Pancreas (tissue), 10 donors: Measurements from ENCODE around the gene TRIM41. TPM values are rescaled to one million over a fixed set of nuclear protein-coding genes. Genes with fewer than 3 reads are reported as not detected.
"Not testable (repeated sequence)": the region's sequence is repeated elsewhere in the genome, so short reads cannot be mapped to it uniquely, and the experiment has no call there.

Experiments
- ATAC-seq, 4 donors: fragments of 200-7000 bp; cut with Tn5 transposase; one replicate each; pipeline versions ENCODE4 v1.8.0 to v1.9.1; 2020; ENCODE audit warnings: mild to moderate bottlenecking in 4 of 4, moderate library complexity in 4 of 4
- DNase-seq, 6 donors: peaks; one replicate each; pipeline ENCODE4 v3.0.0-alpha.2; 2020
- FAIRE-seq: peaks from 2 replicates; lab custom pipeline; 2012; peaks lifted over from hg19 to GRCh38; lab: Jason Lieb, UNC
- H3K27ac ChIP-seq, 4 donors: fragments of 200-600 bp; sonication (generic); 1 replicate in 3 of 4; 2 replicates in 1 of 4; pipeline versions ENCODE4 v1.5.0 to v1.8.0; 2020
- H3K27me3 ChIP-seq, 4 donors: fragments of 200-600 bp; one replicate each; pipeline ENCODE4 v1.8.0; 2021
- H3K36me3 ChIP-seq, 3 donors: fragments of 200-600 bp; sonication (generic) in 1 of 3; one replicate each; pipeline versions ENCODE4 v1.5.0 to v1.8.0; 2020 to 2021
- H3K4me1 ChIP-seq, 3 donors: fragments of 200-600 bp; one replicate each; pipeline ENCODE4 v1.8.0; 2021
- H3K4me3 ChIP-seq, 4 donors: fragments of 200-600 bp; sonication (generic) in 2 of 4; one replicate each; pipeline versions ENCODE4 v1.5.0 to v1.8.0; 2020 to 2021
- H3K9me3 ChIP-seq, 4 donors: fragments of 200-600 bp; one replicate each; pipeline ENCODE4 v1.8.0; 2021
- WGBS, 2 donors: extraction: QIAGEN DNeasy Blood & Tissue Kit; methylation state at CpG; one replicate each; pipeline ENCODE4 v1.1.7; 2013; 5-methylcytosine and 5-hydroxymethylcytosine counted together
- intact Hi-C, 3 donors: fragments of 100-400 bp; cut with DNase I; formaldehyde crosslinking; loops; one replicate each; pipeline versions ENCODE4 v1.11.1 to v1.14.2; 2022
- polyA plus RNA-seq, 2 donors: library from polyadenylated mRNA; stranded (reverse); fragments of 200-250 nt; gene quantifications; one replicate each; pipeline ENCODE4 v1.2.3, GENCODE V29; 2013
- total RNA-seq, 6 donors: library from RNA; stranded (reverse); fragmentation: NEBNext Ultra II Directional in 4 of 6; extraction: Animal tissue kit (Norgen Biotek cat#: 25700) in 4 of 6; gene quantifications; one replicate each; pipeline versions ENCODE4 v1.2.1 to v1.2.4, GENCODE V29; 2021 to 2023
- TF ChIP-seq, protein P1 (sequence below), 4 donors: fragments of 200-600 bp; sonication (generic) in 3 of 4; IDR thresholded peaks; one replicate each; pipeline versions ENCODE4 v1.5.0 to v1.8.0; 2021; ENCODE audit warnings: antibody characterized with exemption in 4 of 4
- donor health status: healthy with polysubstance abuse.
- donor health status: DM: no; HTN: no; CAD: no; lungs with moderate emphysema.
- donor health status: DM: no; HTN: no; CAD: no.
- donor health status: control.
- donor health status: control.
- donor health status: Bipolar disorder and iron deficiency.
- donor health status: DM: yes; HTN: yes; CAD: no.
- donor health status: DM: no; HTN: no; CAD: no.
- donor health status: DM: no; HTN: no; CAD: no.
- donor health status: DM: yes; HTN: yes; CAD: no.

TRIM41 gene
- total and polyA plus RNA-seq, 8 donors = 11.4 to 28.7 (median 14.7) TPM

GRCh38 chr5:181211208-181211607 lies 11.9 kb upstream of the TRIM41 start:
- intact Hi-C loops = no loop called here
- ATAC-seq (no peak), DNase-seq (no peak), FAIRE-seq (no peak)
- peaks cover 0 to 3% (median 0%) of the 10 kb centered on the region in 3 donors for H3K4me1 ChIP-seq
- H3K4me3 ChIP-seq = no peak overlapping the region
- no peaks in the 10 kb centered on the region for H3K27me3 ChIP-seq
- no peaks in the 10 kb centered on the region for H3K36me3 ChIP-seq
- H3K27ac ChIP-seq = no peak overlapping the region
- TF ChIP-seq, protein P1, sequence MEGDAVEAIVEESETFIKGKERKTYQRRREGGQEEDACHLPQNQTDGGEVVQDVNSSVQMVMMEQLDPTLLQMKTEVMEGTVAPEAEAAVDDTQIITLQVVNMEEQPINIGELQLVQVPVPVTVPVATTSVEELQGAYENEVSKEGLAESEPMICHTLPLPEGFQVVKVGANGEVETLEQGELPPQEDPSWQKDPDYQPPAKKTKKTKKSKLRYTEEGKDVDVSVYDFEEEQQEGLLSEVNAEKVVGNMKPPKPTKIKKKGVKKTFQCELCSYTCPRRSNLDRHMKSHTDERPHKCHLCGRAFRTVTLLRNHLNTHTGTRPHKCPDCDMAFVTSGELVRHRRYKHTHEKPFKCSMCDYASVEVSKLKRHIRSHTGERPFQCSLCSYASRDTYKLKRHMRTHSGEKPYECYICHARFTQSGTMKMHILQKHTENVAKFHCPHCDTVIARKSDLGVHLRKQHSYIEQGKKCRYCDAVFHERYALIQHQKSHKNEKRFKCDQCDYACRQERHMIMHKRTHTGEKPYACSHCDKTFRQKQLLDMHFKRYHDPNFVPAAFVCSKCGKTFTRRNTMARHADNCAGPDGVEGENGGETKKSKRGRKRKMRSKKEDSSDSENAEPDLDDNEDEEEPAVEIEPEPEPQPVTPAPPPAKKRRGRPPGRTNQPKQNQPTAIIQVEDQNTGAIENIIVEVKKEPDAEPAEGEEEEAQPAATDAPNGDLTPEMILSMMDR (IDR thresholded peaks at IDR 0.05) = no peak
- WGBS, 2 donors = 63 to 64% methylated on average over 7 of the region's 7 CpGs
- H3K9me3 ChIP-seq = no peaks in the 10 kb centered on the region

- no peaks in the 10 kb centered on the region for H3K36me3 ChIP-seq
- no peaks in the 10 kb centered on the region for H3K27me3 ChIP-seq
- no peak for DNase-seq
- peaks cover 0 to 8% (median 0%) of the 10 kb centered on the region in 3 donors for H3K4me1 ChIP-seq
- intact Hi-C loops = no loop called here
- 89 to 93% methylated on average over 6 of the region's 6 CpGs for WGBS, 2 donors
- no peaks in the 10 kb centered on the region for H3K9me3 ChIP-seq
- no peak for ATAC-seq
- no peak overlapping the region for H3K27ac ChIP-seq
- FAIRE-seq = no peak
- TF ChIP-seq, protein P1 (IDR thresholded peaks at IDR 0.05) = no peak
- H3K4me3 ChIP-seq = no peak overlapping the region
These were observed 11.0 kb upstream of the TRIM41 start for GRCh38 chr5:181212080-181212479.

GRCh38 chr5:181212934-181213333 lies 10.1 kb upstream of the TRIM41 start:
- Histone ChIP-seq H3K4me3 (no peak overlapping the region), H3K9me3 (no peaks in the 10 kb centered on the region), H3K27ac (peak overlapping the region in 2 of 4 donors; percentile 24 to 36), H3K4me1 (peaks cover 0 to 13% (median 4%) of the 10 kb centered on the region in 3 donors), H3K27me3 (no peaks in the 10 kb centered on the region), H3K36me3 (no peaks in the 10 kb centered on the region)
- ATAC-seq (peak; percentile 17 to 47 (median 40)), DNase-seq (no peak), FAIRE-seq (no peak)
- TF ChIP-seq, protein P1 (IDR thresholded peaks at IDR 0.05) = no peak
- intact Hi-C loops = no loop called here
- 32 to 35% methylated on average over 2 of the region's 2 CpGs for WGBS, 2 donors

- intact Hi-C loops, H3K4me3 ChIP-seq, FAIRE-seq, DNase-seq, H3K9me3 ChIP-seq, H3K27ac ChIP-seq, ATAC-seq, H3K36me3 ChIP-seq, H3K27me3 ChIP-seq: not testable (repeated sequence)
- WGBS, 2 donors = 93 to 95% methylated on average over 9 to 10 of the region's 10 CpGs
- H3K4me1 ChIP-seq = peaks cover 0 to 18% (median 4%) of the 10 kb centered on the region in 3 donors
These were observed 8.8 kb upstream of the TRIM41 start for GRCh38 chr5:181214249-181214648.

DNA sequence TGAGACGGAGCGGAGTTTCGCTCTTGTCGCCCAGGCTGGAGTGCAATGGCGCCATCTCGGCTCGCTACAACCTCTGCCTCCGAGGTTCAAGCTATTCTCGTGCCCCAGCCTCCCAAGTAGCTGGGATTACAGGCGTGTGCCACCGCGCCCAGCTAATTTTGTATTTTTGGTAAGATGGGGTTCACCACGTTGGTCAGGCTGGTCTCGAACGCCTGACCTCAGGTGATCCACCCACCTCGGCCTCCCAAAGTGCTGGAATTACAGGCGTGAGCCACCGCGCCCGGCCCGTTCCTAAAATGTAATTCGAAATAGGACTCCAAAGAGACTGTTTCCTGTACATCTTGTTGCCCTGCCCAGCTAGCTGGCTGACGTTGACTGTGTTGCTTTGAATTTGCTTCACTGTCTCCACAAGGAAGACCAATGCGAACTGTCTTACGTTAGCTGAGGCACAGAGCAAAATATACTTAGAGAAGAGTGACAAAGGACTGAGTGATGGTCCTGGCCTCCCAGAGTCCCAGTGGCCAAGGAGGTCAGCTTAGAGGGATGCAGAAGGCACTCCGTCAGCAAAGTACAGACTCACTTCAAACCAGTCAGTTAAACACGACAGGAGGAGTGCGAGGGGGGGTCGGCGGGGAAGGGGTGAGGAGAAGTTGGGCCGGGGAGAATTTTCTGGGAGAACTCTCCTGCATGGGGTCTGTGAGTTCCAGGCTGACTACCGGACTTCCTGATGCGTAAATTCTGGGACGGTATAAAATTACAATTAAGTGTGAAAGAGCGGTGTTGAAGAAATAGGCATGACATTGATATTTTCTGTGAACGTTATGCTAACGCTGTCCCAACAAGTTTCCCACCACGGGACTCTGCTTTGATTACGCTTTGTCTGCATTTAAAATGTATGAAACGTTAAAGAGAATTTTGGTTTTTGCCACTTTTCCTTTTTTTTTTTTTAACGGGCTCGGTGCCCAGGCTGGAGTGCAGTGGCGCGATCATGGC lies 6.8 kb upstream of the TRIM41 start:
- WGBS, 2 donors = 39 to 41% methylated on average over 44 of the region's 44 CpGs
- Histone ChIP-seq H3K9me3 (no peaks in the 10 kb centered on the region), H3K27ac (no peak overlapping the region), H3K27me3 (no peaks in the 10 kb centered on the region), H3K4me3 (peak overlapping the region in 2 of 4 donors; percentile 36 to 39), H3K4me1 (peaks cover 0 to 18% (median 4%) of the 10 kb centered on the region in 3 donors), H3K36me3 (no peaks in the 10 kb centered on the region)
- intact Hi-C loops = no loop called here
- TF ChIP-seq, protein P1 (IDR thresholded peaks at IDR 0.05) = no peak
- ATAC-seq (no peak), DNase-seq (no peak), FAIRE-seq (no peak)
